GM12875 (cell line): ENCODE results near the gene AMOT.

Experiments
- H3K4me3 ChIP-seq: one replicate; pipeline ENCODE4 v1.5.1; 2011; ENCODE audit warnings: low read depth, low read length, control low read depth
- TF ChIP-seq, protein P1 (sequence below): IDR thresholded peaks from 2 replicates; pipeline ENCODE4 v1.5.1; 2011; ENCODE audit warnings: low read depth, mild to moderate bottlenecking, control low read depth, inconsistent platforms, low read length, moderate library complexity, borderline replicate concordance; ENCODE audit not compliant: insufficient read depth

AMOT gene

DNA sequence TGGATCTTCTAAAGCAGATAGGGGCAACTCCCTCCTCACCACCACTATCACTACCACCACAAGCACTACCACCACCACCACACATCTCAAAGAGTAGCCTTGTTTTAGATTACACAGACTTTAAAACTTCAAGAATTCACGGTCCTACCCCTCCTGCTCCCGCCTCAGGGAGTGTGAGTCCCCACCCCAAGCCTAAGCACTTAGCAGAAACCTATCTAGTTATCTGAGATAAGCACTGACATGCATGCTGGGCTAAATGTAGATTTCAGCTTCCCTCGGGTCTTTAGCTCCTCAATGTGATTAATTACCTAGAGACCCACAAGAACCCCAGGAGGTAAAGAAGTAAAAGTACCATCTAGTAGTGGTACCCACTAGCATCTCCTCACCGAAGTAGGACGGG lies 775 bp downstream of the AMOT start:
- TF ChIP-seq, protein P1, sequence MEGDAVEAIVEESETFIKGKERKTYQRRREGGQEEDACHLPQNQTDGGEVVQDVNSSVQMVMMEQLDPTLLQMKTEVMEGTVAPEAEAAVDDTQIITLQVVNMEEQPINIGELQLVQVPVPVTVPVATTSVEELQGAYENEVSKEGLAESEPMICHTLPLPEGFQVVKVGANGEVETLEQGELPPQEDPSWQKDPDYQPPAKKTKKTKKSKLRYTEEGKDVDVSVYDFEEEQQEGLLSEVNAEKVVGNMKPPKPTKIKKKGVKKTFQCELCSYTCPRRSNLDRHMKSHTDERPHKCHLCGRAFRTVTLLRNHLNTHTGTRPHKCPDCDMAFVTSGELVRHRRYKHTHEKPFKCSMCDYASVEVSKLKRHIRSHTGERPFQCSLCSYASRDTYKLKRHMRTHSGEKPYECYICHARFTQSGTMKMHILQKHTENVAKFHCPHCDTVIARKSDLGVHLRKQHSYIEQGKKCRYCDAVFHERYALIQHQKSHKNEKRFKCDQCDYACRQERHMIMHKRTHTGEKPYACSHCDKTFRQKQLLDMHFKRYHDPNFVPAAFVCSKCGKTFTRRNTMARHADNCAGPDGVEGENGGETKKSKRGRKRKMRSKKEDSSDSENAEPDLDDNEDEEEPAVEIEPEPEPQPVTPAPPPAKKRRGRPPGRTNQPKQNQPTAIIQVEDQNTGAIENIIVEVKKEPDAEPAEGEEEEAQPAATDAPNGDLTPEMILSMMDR: no peak
- no peak overlapping the region for H3K4me3 ChIP-seq

DNA sequence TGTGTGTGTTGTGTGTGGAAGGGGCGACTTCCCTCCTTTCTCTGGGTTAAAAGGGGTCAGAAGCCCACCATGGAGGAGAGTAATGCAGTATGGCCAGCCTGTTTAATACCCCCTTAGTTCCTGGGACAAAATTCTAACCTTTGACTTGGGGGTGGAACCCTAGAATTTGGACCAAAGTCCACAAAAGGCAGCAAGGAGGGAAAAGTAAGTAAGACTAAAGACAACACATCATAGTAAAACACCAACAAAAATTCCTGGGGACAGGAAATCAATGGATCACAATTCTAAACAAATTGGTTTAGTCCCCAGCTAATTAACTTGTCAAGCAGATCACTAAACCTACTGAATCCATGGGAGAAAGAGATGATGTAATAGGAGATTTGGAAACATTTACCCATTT lies 3.1 kb downstream of the AMOT start:
- H3K4me3 ChIP-seq: no peak overlapping the region

DNA sequence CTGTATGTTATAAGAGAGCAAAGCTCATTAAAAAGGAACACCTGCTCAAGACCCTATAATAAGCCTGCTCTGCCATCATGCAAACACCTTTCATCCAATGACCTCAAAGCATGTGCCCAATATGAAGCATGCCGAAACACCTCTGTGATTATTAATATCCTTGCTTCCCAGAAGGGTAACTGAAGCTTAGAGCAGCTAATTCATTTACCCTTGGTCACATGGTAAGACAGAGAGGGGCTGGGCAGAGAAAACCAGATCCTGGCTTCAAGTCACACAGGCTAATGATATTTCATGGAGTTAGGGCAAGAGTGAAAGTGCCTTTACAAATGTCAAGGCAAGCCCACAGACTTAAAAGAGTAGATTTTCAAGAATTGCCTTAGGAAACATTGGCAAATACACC lies 5.6 kb downstream of the AMOT start:
- TF ChIP-seq, protein P1: no peak
- no peak overlapping the region for H3K4me3 ChIP-seq

More for the DNA sequence above, 3.1 kb downstream of the AMOT start:
- TF ChIP-seq, protein P1: no peak

DNA sequence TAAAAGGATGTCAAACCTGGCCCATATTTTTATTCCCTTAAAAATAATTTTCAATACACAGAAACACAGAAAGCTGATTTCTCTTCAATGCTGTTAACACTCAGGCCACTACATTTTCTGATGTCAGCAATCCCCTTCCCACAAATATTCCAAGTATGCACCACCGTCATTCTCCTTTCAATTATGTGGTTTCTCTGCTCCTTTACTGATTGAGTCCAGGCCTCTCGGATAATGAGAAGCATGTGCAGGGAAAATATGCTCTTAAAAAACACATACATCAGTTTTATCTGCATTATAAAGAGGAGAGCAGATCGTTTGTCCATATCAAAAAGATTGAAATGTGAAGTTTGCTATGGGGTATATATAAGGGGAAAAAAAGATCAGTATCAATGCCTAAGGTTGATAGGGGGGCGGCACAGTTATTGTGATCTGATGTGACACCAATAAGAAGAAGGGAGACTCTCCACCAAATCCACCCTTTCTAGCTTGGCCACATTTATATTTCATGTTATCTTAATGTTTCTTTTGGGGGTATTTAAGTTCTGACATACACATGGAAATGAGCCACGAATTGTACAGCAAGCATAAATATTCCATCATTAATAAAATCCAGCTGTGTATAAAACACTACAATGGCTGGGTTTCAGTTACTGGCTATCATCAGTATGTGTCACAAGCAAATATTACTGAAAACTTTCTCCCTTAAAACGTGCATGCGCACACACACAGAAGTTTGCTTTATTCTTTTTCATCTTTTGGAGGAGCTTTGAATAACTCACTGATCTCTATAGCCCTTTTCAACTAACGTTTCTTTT lies 6.4 kb downstream of the AMOT start:
- no peak overlapping the region for H3K4me3 ChIP-seq
- TF ChIP-seq, protein P1: no peak

DNA sequence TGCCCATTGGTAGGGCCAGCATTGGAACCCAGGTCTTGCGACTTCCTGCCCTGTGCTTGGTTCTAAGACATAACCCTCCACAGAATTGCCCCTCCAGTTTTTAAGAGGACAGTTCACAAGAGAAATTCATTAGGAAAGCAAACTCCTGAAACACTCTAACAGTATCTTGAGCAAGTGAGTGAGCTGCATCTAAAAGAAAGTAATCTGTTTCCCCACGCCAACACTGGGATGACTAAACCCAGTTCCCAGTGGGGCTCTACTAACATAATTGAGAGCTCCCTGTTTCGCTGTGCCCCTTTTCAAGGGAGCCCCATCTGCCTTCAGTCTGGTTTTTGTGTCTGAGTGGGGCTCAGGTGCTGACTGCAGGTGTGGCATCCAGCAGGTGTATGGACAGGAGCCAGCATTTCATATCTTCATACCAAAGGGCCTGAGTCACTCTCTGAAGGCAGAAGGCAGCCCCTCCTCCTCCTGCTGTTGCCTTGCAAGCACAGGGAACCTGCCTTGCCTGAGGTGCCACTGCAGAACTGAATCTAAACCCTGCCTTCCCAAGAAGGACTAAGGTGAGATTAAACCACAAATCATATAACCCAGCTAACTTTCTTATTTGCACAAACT lies 8.0 kb downstream of the AMOT start:
- H3K4me3 ChIP-seq: no peak overlapping the region
- TF ChIP-seq, protein P1: no peak

DNA sequence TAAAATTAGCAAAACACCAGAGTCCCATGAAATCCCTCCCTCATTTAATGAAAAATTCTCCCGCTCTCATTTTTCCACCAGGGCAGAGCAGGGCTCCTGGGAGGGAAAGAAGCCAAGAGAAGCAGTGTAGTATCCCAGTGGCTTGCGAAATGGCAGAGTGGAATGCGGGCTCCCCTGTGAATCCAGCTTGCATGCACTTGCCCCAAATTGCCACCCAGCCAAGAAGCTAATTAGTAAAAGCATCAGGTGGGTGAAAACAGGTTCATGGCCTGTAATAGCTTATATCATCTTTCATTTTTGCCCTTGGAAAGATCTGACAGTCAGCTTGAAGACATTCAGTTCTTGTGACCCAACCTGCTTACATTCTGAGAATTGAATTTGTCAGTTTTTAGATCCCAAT lies 10.1 kb downstream of the AMOT start:
- TF ChIP-seq, protein P1: no peak
- no peak overlapping the region for H3K4me3 ChIP-seq
